Measurements from ENCODE around the gene YES1.

Gene YES1

GRCh38 chr18:755506-755905 lies 56.5 kb downstream of the YES1 start:
- H3K4me3 ChIP-seq (replicated peaks in 1 of 2; ENCODE audit: low read depth in 2 of 2, low read length in 2 of 2) = no peak overlapping the region
- no peak for DNase-seq (ENCODE audit: low read depth in 2 of 2)
- TF ChIP-seq CTCF (IDR thresholded peaks at IDR 0.05; ENCODE audit: low read depth, low read length) = no peak

- TF ChIP-seq CTCF (IDR thresholded peaks at IDR 0.05; ENCODE audit: low read depth, low read length) = no peak
- no peak for DNase-seq (ENCODE audit: low read depth in 2 of 2)
- no peak overlapping the region for H3K4me3 ChIP-seq (replicated peaks in 1 of 2; ENCODE audit: low read depth in 2 of 2, low read length in 2 of 2)
Observed at GRCh38 chr18:754656-755055, 57.4 kb downstream of the YES1 start.

- no peak for TF ChIP-seq CTCF (IDR thresholded peaks at IDR 0.05; ENCODE audit: low read depth, low read length)
- DNase-seq (ENCODE audit: low read depth in 2 of 2) = no peak
- H3K4me3 ChIP-seq (replicated peaks in 1 of 2; ENCODE audit: low read depth in 2 of 2, low read length in 2 of 2) = no peak overlapping the region
Observed at GRCh38 chr18:750456-750855, 61.6 kb downstream of the YES1 start.

- TF ChIP-seq CTCF (IDR thresholded peaks at IDR 0.05; ENCODE audit: low read depth, low read length) = no peak
- no peak for DNase-seq (ENCODE audit: low read depth in 2 of 2)
- H3K4me3 ChIP-seq (replicated peaks in 1 of 2; ENCODE audit: low read depth in 2 of 2, low read length in 2 of 2) = no peak overlapping the region
Observed at GRCh38 chr18:744832-745597, 67.0 kb downstream of the YES1 start.

- H3K4me3 ChIP-seq (replicated peaks in 1 of 2; ENCODE audit: low read depth in 2 of 2, low read length in 2 of 2) = no peak overlapping the region
- DNase-seq (ENCODE audit: low read depth in 2 of 2) = peak; percentile 71
- peak; percentile 65 for TF ChIP-seq CTCF (IDR thresholded peaks at IDR 0.05; ENCODE audit: low read depth, low read length)
Observed at GRCh38 chr18:741931-742512, 70.0 kb downstream of the YES1 start.

GRCh38 chr18:732371-732770 lies 79.7 kb downstream of the YES1 start:
- H3K4me3 ChIP-seq (replicated peaks in 1 of 2; ENCODE audit: low read depth in 2 of 2, low read length in 2 of 2) = no peak overlapping the region
- no peak for DNase-seq (ENCODE audit: low read depth in 2 of 2)
- no peak for TF ChIP-seq CTCF (IDR thresholded peaks at IDR 0.05; ENCODE audit: low read depth, low read length)

Measured in cardiac fibroblast (primary cell).